ENCODE measurements around the gene WNT7B.

The WNT7B gene

GRCh38 chr22:45971408-45972028 lies 5.4 kb downstream of the WNT7B start:
- no peak for DNase-seq (ENCODE audit: low spot score)

GRCh38 chr22:45970705-45971407 lies 6.1 kb downstream of the WNT7B start:
- no peak for DNase-seq (ENCODE audit: low spot score)

GRCh38 chr22:45969801-45970470 lies 7.0 kb downstream of the WNT7B start:
- no peak for DNase-seq (ENCODE audit: low spot score)

GRCh38 chr22:45969414-45969799 lies 7.6 kb downstream of the WNT7B start:
- no peak for DNase-seq (ENCODE audit: low spot score)

DNA sequence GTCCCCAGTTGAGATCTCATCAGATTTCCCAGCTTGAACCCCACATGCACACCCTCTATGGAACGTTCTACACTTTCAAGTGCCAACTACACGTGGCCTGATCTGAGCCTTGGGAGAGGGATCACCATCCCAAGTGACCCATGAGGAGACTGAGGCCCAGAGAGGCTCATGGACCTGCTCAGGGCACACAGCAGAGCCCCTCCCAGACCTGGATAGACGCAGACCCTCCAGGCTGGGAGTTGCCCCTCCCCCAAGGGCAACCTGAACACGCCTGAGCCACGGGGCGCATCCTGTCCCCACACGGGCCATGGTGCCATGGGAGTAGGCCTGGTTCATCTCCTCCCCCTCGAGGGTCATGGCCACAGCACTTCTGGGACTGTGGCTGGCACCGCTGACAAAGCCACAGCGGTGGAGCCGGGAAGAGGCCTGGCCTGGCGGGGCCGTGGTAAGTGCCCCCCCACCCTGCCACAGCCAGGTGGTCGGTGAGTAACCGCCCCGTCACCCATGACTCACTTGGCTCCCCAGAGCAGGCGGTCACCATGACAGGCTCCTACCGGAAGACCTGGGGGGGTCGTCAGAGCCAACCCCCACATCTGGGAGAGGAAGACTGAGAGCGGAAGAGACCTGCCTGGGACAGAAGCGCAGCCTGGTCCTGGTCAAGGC lies 8.1 kb downstream of the WNT7B start:
- no peak for DNase-seq (ENCODE audit: low spot score)

- no peak for DNase-seq (ENCODE audit: low spot score)
These were observed 8.8 kb downstream of the WNT7B start for GRCh38 chr22:45968003-45968650.

DNA sequence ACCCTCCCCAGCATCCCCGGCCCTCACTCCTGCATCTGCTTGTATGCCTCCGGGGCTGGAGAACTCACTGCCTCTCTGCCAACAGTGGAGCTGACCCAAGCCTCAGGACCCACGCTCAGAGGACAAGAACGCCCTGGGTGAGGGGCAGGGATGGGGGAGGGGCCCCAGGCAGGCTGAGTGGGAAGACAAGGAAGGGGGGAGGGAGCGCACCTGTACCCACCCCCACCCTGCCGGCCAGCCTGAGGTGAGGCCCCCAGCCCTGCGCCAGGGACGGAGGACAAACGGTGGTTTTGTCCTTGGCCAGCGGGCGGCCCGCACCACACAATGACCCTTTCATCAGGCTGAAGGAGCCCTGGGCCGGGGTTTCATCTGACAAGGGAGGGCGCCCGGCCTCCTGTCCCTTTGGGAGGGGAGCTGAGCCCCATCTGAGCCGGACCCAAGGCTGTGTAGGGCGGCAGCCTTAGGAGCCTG lies 10.0 kb downstream of the WNT7B start:
- DNase-seq (ENCODE audit: low spot score) = no peak

- DNase-seq (ENCODE audit: low spot score) = no peak
These were observed 10.6 kb downstream of the WNT7B start for GRCh38 chr22:45966320-45966894.

- no peak for DNase-seq (ENCODE audit: low spot score)
These were observed 11.4 kb downstream of the WNT7B start for GRCh38 chr22:45965563-45965962.

DNA sequence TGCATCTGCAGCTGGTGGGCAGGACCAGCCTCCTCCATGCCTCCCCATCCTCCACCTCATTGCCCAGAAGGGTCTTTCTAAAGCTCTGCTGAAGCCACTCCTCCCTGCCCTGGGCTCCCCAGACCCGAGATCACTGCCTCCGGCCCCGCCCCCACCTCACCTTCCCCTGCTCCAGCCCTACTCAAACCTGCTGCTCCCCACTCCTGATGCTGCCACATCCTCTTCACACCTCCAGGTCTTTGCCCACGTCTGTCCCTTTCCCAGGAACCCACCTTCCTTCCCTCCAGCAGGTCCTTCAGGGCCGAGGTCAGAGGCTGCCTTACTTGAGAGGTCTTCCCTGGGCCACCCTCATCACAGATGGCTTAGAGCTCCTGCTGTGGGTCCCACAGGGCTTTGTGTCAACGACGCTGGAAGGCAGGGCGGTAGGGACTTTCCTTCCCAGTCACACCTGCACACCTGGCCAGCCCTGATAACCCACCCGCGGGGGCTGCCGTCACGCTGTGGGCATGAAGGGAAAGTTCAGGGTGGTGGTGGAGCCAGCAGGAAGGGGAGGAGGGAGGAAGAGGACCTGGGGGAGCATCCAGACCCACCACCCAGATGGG lies 11.9 kb downstream of the WNT7B start:
- DNase-seq (ENCODE audit: low spot score) = no peak

DNA sequence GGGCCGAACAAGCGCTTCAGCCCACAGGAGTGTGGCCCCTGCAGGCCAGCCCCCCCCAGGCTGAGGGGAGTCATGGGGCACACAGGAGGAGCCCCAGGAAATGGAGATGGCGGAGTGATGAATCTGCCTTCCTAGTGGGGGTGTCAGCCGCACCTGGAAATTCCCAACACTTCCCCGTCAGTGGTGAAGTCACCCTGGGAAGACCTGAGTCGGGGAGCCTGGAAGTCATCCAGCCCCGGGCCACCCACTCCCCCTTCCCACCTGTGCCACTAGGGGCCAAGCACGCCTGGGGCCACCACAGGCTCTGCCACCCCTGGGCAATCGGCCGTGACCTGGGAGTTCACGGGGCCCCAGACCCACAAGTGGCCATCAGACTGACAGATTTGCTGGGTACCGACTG lies 12.6 kb downstream of the WNT7B start:
- DNase-seq (ENCODE audit: low spot score) = no peak

DNA sequence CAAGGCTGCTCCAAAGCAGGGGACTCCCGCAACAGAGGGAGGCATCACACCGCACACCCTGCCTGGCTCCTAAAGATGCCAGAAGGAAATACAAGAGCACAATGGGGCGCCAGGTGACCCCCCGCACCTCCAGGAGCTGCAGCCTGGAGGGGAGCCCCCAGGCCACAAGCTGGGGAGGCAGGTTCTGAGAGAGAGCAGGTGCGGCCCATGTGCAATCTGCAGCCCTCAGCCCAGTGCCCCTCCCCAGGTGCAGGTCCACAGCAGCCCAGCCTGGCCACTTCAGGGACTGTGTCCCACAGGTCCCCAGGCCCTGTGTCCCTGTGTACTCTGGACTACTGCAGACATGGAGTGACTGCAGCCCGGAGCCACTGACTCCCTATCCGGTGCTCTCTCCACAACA lies 13.1 kb downstream of the WNT7B start:
- DNase-seq (ENCODE audit: low spot score) = no peak

- no peak for DNase-seq (ENCODE audit: low spot score)
These were observed 14.1 kb downstream of the WNT7B start for GRCh38 chr22:45962756-45963324.

- DNase-seq (ENCODE audit: low spot score) = no peak
These were observed 14.6 kb downstream of the WNT7B start for GRCh38 chr22:45962434-45962718.

DNA sequence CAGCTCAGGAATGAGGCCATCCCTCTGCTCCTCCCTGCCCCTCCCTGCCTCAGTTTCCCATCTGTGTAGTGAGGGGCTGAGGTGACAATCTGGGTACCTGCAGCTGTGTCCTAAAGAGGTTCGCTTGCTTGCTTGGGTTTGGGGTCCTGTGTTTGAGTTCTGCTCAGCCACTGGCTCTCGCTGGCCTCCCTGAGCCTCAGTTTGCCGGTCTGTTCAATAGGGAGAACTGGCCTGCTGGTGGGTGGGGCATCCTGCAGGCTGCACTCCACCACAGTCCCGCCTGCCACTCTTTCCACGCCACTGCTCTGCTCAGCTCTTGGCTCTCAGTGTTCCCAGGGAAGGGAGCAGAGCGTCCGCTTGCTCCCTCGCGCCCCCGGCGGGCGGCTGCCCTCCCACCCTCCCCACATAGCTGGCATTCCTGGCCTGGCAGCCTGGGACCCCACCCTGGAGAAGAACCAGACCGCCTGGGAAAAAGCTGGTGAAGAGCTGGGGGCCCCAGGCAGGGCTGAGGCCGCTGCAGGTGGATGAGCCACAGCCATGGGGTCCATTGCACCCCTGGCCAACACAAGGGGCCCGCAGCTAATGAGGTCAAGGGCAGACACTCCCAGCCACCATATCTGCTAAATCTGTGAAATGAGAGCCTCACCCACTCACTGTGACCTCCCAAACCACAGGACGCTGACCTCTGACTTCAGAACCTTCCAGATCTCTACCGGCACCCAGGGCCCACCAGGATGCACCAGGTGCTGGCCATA lies 15.1 kb downstream of the WNT7B start:
- DNase-seq (ENCODE audit: low spot score) = no peak

DNA sequence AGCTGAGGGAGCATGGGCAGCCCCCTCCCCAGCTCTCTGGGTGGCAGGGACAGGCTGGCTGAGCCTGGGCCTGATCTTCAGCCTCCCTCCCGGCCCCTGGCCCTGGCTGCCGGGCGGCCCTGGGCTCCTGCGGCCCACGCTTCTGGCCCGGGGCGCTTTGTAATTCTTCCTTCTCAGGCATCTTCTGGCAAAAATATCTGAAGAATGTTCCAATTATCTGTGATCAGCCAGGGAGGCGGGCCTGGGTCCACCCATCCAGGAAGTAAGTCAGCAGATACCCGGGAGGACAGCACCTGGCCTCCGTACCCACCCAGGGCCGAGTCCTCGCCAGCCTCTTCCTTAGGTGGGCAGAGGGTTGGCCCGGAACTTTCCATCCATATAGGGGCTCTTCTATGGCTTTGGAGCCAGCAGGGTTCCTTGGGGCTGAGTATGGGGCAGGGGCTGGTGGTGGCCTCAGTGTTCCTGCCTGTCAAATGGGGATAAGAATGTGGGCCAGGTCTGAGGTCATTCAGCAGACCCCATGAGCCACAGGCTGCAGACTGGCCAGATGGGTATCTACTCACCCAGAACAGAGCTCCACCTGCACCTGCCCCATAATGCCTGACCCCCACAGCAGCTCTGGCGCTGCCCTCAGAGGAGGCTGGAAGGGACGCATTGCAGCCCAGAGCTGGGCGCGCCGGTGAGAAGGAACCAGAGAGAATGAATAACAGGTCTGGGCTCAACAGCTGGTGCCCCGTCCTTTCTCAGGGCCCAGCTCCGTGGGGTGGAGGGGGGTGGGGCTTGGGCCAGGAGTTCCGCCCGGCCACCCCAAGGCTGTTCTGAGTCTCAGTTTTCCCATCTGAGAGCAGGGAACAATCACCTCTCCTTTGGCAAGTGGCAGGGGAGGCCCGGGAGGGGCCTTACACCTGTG lies 16.2 kb downstream of the WNT7B start:
- DNase-seq (ENCODE audit: low spot score) = no peak

DNA sequence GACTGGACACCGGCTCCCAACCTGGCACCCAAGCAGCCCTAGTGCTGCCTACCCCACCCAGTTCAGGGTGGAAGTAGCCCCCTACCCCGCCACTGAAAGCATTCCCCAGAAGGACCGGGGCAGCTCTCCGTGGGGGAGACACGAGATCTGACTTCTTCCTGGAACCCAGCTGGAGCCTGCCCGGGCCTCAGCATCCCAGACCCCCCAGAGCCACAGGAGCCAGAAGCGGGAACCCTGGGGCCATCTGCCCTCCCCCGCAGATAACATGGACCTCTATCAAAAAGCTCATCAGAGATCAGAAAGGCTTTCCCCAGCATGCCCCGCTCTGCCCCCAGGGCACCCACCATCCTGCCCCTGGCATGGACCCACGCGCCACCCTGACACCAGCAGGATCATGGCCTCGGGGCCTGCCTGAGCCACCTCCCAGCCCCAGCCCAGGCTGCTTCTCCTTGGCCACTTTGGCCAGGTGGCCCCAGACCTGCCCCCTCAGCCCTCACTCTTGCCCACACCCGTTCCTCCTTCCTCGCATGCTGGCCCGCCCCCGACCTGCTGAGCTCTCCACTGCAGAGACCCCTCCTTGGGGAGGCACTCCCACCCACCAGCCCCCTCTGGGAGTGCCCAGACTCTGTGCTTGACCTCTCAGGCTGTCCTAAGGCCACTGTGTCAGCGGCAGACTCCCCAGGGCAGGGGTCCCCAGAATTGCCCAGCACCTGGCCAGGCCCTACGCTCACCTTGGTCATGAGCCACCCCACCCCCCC lies 17.1 kb downstream of the WNT7B start:
- DNase-seq (ENCODE audit: low spot score) = no peak

GRCh38 chr22:45958971-45959370 lies 18.0 kb downstream of the WNT7B start:
- DNase-seq (ENCODE audit: low spot score) = no peak

DNA sequence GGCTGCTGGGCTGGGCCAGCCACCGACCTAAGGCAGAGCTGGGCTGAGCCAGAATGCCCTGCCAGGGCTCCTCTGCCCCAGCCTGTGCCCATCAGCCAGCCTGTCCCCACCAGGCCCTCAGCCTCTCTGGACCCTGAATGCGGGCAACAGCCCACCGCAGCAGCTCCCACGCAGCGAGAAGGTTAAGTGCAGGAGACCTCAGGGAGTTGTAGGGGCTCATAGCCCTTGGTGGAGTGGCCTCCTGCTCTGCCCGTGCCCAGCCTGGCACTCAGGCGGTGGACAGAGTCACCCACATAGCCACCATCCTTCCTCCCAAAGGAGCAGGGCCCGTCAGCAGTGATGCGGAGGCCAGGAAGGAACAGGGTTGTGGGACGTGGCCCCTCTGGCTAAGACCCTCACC lies 19.1 kb downstream of the WNT7B start:
- DNase-seq (ENCODE audit: low spot score) = no peak
